Osteocyte (in vitro differentiated cells): Measurements from ENCODE around the gene BRD9. TPM values are rescaled to one million over a fixed set of nuclear protein-coding genes. Genes with fewer than 3 reads are reported as not detected.

Experiments used
- DNase-seq: peaks from one replicate; pipeline ENCODE4 v3.0.0; 2021; ENCODE audit warnings: mixed read lengths; ENCODE audit not compliant: unreplicated experiment; ENCODE audit errors: extremely low spot score
- H3K27ac Mint-ChIP-seq: one replicate; pipeline ENCODE4 v1.8.0; 2021; ENCODE audit warnings: mild to moderate bottlenecking, mixed read lengths; ENCODE audit not compliant: unreplicated experiment
- H3K27me3 Mint-ChIP-seq: one replicate; pipeline ENCODE4 v1.8.0; 2021; ENCODE audit warnings: mixed read lengths; ENCODE audit not compliant: unreplicated experiment
- H3K36me3 Mint-ChIP-seq: one replicate; pipeline ENCODE4 v1.8.0; 2021; ENCODE audit warnings: mixed read lengths; ENCODE audit not compliant: unreplicated experiment
- H3K4me1 Mint-ChIP-seq: one replicate; pipeline ENCODE4 v1.8.0; 2021; ENCODE audit warnings: mixed read lengths; ENCODE audit not compliant: unreplicated experiment
- H3K4me3 Mint-ChIP-seq: one replicate; pipeline ENCODE4 v1.8.0; 2021; ENCODE audit warnings: mild to moderate bottlenecking, moderate library complexity, mixed read lengths; ENCODE audit not compliant: unreplicated experiment
- H3K9me3 Mint-ChIP-seq: one replicate; pipeline ENCODE4 v1.8.0; 2021; ENCODE audit warnings: mixed read lengths; ENCODE audit not compliant: unreplicated experiment
- CTCF ChIP-seq: fragments of 200-600 bp; sonication (generic); IDR thresholded peaks from 2 replicates; pipeline ENCODE4 v1.5.0; 2021; ENCODE audit warnings: antibody characterized with exemption, mild to moderate bottlenecking, moderate library complexity
- total RNA-seq: library from RNA; stranded (reverse); gene quantifications from 2 replicates; pipeline ENCODE4 v1.2.1, GENCODE V29; 2021

The BRD9 gene
- total RNA-seq, 1 donor from 2014 or later = 39.4 TPM

- Mint-ChIP-seq H3K4me1 (peaks cover 30% of the 10 kb centered on the region), H3K4me3 (no peak overlapping the region), H3K27me3 (no peaks in the 10 kb centered on the region), H3K27ac (peak overlapping the region; percentile 50), H3K36me3 (peaks cover 36% of the 10 kb centered on the region), H3K9me3 (no peaks in the 10 kb centered on the region)
- no peak for TF ChIP-seq CTCF
- DNase-seq = no peak
These were observed 4.0 kb downstream of the BRD9 start for GRCh38 chr5:888638-889035.

DNA sequence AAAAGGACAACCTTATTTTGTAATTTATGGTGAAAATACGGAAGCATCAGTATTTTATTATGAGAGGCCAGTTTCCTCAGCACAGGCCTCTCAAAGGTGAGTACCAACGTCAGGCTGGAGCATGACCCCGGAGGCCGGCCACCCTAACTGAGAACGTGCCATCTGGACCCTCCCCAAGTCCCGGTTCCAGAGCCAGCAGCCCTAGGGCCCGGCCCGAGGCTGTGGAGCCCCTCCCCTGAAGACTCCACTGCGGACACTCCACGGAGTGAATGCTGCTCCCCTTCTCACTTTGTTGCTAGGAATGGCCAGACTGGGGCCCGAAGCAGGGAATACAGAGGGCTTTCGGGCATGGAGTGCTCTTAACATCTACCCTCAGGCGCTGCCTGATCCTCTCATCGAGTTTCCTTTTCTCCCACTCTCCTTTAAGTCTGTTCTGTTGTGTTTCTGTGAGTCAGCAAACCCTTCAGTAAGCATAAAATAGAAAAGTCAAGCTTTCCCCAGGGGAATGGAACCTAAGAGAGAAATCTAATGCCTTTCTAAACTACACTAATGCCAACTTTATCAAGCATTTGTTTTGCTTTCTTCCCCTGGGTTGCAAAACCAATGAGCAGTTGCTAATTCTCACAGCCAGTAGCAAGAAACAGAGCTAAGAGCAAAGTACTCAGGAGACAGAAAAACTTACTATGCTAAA is 4.5 kb downstream of the BRD9 start:
- Mint-ChIP-seq H3K9me3 (no peaks in the 10 kb centered on the region), H3K36me3 (peaks cover 41% of the 10 kb centered on the region), H3K4me3 (no peak overlapping the region), H3K27ac (peak overlapping the region; percentile 50), H3K4me1 (peaks cover 27% of the 10 kb centered on the region), H3K27me3 (no peaks in the 10 kb centered on the region)
- DNase-seq = no peak
- no peak for TF ChIP-seq CTCF

GRCh38 chr5:886716-887325 is 5.8 kb downstream of the BRD9 start:
- no peak overlapping the region for H3K27ac Mint-ChIP-seq
- H3K36me3 Mint-ChIP-seq = peaks cover 54% of the 10 kb centered on the region
- H3K4me3 Mint-ChIP-seq = no peak overlapping the region
- H3K27me3 Mint-ChIP-seq = no peaks in the 10 kb centered on the region
- peaks cover 24% of the 10 kb centered on the region for H3K4me1 Mint-ChIP-seq
- DNase-seq = no peak
- H3K9me3 Mint-ChIP-seq = no peaks in the 10 kb centered on the region
- no peak for TF ChIP-seq CTCF

GRCh38 chr5:886036-886435 is 6.6 kb downstream of the BRD9 start:
- TF ChIP-seq CTCF = no peak
- Mint-ChIP-seq H3K27ac (no peak overlapping the region), H3K4me3 (no peak overlapping the region), H3K36me3 (peaks cover 60% of the 10 kb centered on the region), H3K27me3 (no peaks in the 10 kb centered on the region), H3K9me3 (no peaks in the 10 kb centered on the region), H3K4me1 (peaks cover 18% of the 10 kb centered on the region)
- DNase-seq = no peak

GRCh38 chr5:885529-885928 is 7.1 kb downstream of the BRD9 start:
- Mint-ChIP-seq H3K36me3 (peaks cover 63% of the 10 kb centered on the region), H3K27me3 (no peaks in the 10 kb centered on the region), H3K9me3 (no peaks in the 10 kb centered on the region), H3K27ac (no peak overlapping the region), H3K4me3 (no peak overlapping the region), H3K4me1 (peaks cover 13% of the 10 kb centered on the region)
- no peak for DNase-seq
- no peak for TF ChIP-seq CTCF
